Activated T-cell treated with anti-CD3 and anti-CD28 coated beads for 24 hours (primary cell): ENCODE data around the gene PPARG.
"Not testable (repeated sequence)": the region's sequence is repeated elsewhere in the genome, so short reads cannot be mapped to it uniquely, and the experiment has no call there.

Source experiments
- DNase-seq: peaks from one replicate; pipeline ENCODE4 v3.0.0-alpha.2; 2020; ENCODE audit warnings: low read depth

The PPARG gene

GRCh38 chr3:12442654-12443501, 154.0 kb downstream of the PPARG start:
- no peak for DNase-seq

GRCh38 chr3:12443781-12444522, 155.1 kb downstream of the PPARG start:
- no peak for DNase-seq

GRCh38 chr3:12444582-12445471, 156.0 kb downstream of the PPARG start:
- DNase-seq, result no peak

GRCh38 chr3:12445523-12446240, 156.8 kb downstream of the PPARG start:
- no peak for DNase-seq

- no peak for DNase-seq
These were observed 157.4 kb downstream of the PPARG start for GRCh38 chr3:12446298-12446697.

GRCh38 chr3:12447075-12447474, 158.2 kb downstream of the PPARG start:
- DNase-seq, result no peak

- not testable (repeated sequence) for DNase-seq
These were observed 159.7 kb downstream of the PPARG start for GRCh38 chr3:12448404-12449202.

GRCh38 chr3:12449889-12450682, 161.2 kb downstream of the PPARG start:
- no peak for DNase-seq

GRCh38 chr3:12451481-12451880, 162.6 kb downstream of the PPARG start:
- DNase-seq, result no peak

- DNase-seq, result no peak
These were observed 163.1 kb downstream of the PPARG start for GRCh38 chr3:12451960-12452359.

GRCh38 chr3:12452361-12453330, 163.8 kb downstream of the PPARG start:
- DNase-seq, result no peak

GRCh38 chr3:12454076-12454815, 165.4 kb downstream of the PPARG start:
- no peak for DNase-seq

- DNase-seq, result no peak
These were observed 165.9 kb downstream of the PPARG start for GRCh38 chr3:12454816-12455121.

- DNase-seq, result no peak
These were observed 166.9 kb downstream of the PPARG start for GRCh38 chr3:12455740-12456139.

GRCh38 chr3:12456441-12456840, 167.6 kb downstream of the PPARG start:
- DNase-seq, result no peak

GRCh38 chr3:12457380-12457779, 168.5 kb downstream of the PPARG start:
- not testable (repeated sequence) for DNase-seq

GRCh38 chr3:12458901-12459300, 170.0 kb downstream of the PPARG start:
- no peak for DNase-seq

GRCh38 chr3:12460127-12460526, 171.3 kb downstream of the PPARG start:
- no peak for DNase-seq
